OCI-LY3 (cell line): ENCODE data around the gene DCAKD.

ENCODE experiments used
- CTCF ChIP-seq: fragments of 200-600, 300-600 bp; sonication (generic); IDR thresholded peaks from 2 replicates; pipeline ENCODE4 v1.5.1; 2014; ENCODE audit warnings: antibody characterized with exemption, low read length, low read depth
- EZH2phosphoT487 ChIP-seq: fragments of 200-600 bp; shearing (Covaris generic); IDR thresholded peaks from 2 replicates; pipeline ENCODE4 v1.6.1; 2018; ENCODE audit warnings: antibody characterized with exemption, mixed run types, low read depth

- TF ChIP-seq CTCF = no peak
- no peak for TF ChIP-seq EZH2phosphoT487
These were observed 29.2 kb downstream of the DCAKD start for GRCh38 chr17:45022288-45022648.
